IPS DF 19.7 (cell line): ENCODE results near the gene CIDEB.

Source experiments
- DNase-seq: peaks from one replicate; pipeline ENCODE4 v3.0.0-alpha.2; 2013; ENCODE audit warnings: low read depth, low spot score

The CIDEB gene

DNA sequence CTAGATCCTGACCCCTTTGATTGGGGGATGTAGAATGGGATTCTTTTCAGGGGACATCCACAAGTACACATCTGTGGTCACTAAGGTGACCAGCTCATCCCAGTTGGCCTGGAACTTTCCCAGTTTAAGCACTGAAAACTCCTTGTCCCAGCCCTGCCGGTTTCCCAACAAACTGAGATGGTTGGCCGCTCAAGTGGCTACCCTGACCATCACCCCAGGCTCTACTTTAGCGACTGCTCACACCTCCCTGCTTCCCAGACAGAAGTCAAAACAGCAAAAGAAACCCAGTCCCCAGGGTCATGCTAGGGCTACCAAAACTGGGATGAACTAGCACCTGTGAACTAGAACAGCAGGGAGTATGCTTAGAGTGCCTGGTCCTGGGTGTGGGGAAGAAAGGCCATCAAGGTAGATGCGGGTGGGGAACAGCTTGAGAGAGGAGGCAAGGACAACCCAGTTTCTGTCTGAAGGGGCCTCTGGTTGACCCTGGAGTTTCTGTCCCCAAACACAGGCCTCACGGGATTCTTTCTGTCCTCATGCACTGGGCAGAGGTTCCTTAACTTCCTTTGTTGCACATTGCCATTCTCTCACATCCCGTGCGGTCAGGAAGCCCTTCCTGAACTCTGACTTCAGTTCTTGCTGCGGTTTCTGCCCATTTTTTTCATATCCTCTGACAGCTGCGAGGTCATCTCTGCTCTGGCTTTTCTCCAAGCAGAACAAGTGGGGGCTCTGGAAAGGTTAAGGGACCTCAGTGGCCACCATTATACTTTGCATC lies 5.1 kb upstream of the CIDEB start:
- no peak for DNase-seq

- DNase-seq: no peak
These were observed 4.2 kb upstream of the CIDEB start for GRCh38 chr14:24311837-24312615.

- DNase-seq: no peak
These were observed 3.1 kb upstream of the CIDEB start, which contains the start of gene LTB4R for GRCh38 chr14:24310646-24311604. LTB4R (plus strand) TSS chr14:24311502; CDS start chr14:24315652, 4,150 bp downstream.

DNA sequence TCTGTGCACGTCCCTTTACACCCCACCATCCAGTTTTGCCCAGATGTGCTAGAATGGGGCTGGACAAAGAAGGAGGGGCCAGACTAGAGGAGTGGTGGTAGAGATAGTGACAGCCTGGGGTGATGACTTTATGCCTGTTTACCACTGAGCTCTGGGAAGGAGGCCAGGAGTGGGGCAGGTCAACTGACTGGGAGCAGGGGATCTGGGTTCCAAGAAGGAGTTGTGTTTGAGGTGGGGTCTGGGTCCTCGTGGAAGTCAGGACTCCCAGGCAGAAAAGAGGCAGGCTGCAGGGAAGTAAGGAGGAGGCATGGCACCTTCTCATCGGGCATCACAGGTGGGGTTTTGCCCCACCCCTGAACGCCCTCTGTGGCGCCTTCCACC lies 2.5 kb upstream of the CIDEB start:
- DNase-seq: no peak

DNA sequence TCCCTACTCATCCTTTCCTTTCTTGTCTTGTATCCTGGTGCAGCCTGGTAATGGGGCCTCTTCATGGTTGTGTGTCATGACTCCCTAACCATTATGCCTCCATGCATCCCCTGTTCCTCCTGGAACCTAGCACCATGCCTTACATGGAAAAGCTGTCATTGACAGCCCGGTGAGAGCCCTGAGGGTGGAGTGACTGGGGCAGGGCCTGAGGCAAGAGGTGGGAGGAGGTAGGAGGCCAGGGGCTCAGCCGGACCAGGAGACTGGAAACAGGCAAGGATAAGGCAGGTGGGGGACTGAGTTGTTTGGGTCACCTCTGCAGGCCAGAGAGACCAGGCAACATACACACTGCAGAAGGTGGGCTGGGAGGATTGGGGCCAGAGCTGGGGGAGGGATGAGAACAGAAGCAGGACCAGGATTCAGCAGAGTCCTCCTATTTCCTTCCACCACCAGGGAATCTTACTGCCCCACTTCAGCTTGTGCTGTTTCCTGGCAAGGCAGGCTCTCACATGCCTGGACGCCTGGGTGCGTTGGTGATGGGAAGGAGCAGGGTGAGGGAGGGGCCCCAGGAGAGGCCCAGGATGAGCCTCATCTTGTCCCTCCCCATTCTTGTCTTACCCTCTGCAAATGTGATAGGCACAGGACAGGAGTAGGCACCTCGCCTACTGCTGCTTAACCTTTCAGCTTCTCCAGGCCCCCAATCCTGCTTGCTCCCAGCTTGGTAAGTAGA lies 1.9 kb upstream of the CIDEB start, which contains the start of gene LTB4R2:
LTB4R2 (plus strand) TSS at position 603 of the 727 bp plus-strand sequence. CDS start 525 bp downstream, outside the sequence.
- DNase-seq: no peak

GRCh38 chr14:24308342-24309124 lies 756 bp upstream of the CIDEB start:
- no peak for DNase-seq

- DNase-seq: no peak
These were observed 612 bp downstream of the CIDEB start for GRCh38 chr14:24307156-24307574.

DNA sequence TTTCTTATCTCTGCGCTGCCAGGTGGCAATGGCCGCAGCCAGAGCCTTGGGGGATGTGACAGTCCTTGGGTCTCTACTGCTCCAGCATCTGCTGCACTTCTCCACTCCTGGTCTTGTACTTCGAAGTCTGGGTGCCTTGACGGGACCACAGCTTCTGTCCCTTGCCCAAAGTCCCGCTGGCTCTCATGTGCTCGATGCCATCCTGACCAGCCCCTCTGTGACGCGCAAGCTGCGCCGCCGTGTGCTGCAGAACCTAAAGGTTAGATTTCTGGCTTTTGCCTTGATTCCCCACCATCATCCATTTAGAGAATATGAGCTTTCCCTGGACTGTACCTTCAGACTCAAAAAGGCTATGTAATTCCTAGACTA lies 3.8 kb downstream of the CIDEB start:
- no peak for DNase-seq

DNA sequence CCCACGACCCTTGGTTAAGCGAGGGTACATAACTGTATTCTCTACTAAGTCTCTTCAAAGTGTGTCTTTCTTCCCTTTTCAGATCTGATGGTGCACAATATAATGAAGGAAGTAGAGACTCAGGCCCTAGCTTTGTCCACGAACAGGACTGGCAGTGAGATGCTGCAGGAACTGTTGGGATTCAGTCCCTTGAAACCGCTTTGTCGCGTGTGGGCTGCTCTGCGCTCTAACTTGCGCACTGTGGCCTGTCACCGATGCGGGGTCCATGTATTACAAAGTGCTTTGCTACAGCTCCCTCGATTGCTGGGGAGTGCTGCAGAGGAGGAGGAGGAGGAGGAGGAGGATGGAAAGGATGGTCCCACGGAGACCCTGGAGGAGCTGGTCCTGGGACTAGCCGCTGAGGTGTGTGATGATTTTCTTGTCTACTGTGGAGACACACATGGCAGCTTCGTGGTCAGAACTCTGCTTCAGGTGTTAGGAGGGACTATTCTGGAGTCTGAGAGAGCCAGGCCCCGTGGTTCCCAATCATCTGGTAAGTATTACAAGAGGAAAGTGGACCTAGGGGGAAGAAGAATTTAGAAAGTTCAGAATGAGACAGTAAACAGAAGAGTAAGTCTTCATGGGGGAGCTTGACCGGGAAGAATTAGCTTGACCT lies 7.3 kb downstream of the CIDEB start:
- no peak for DNase-seq

DNA sequence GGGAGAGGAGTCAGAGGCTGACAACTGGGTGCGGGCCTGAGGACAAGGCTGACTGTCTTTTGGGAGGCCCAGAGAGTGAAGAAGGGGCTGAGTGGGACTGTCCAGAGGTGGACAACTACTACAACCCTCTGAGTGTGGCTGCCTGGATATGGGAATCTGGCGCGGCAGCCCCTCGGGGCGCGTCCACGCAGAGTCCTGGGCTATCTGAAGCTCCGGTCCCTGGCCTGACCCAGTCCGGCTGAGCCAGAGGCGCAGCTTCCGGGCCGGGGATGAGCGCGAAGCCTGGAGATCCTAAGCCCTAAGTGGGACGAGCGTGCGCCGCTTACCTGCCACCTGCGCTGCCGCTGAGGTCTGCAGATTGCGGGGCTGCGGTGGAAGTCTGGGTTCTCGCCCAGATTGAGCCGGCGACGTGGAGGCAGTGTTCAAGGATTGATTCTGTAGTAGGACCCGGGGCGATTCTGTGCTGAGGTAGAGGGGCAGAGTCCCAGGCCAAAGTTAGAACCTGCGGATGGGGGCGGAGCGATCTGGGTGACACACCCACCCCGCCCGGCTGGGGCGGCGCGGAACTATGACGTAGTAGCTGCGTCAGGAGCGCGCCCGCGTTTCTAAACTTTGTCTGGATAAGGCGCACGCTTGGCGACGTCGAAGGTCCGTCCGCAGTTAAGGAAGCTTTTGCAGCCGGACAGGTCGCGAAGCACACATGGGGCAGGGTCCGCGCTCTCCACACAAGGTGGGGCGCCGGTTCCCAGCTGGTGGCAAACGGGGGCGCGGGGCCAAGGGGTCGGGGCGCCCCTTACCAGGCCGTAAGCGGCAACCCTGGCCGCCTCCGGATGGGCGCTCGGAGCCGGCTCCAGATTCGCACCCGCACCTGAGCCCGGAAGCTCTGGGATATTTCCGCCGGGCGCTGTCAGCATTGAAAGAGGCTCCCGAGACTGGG lies 8.3 kb downstream of the CIDEB start, which contains the start of the genes DHRS1 and NOP9:
DHRS1 (minus strand) TSS at position 526 of the 937 bp plus-strand sequence. CDS start 674 bp downstream, outside the sequence.
NOP9 (plus strand) TSS at position 596 of the 937 bp plus-strand sequence; CDS start at position 701, 105 bp downstream.
- DNase-seq: no peak

DNA sequence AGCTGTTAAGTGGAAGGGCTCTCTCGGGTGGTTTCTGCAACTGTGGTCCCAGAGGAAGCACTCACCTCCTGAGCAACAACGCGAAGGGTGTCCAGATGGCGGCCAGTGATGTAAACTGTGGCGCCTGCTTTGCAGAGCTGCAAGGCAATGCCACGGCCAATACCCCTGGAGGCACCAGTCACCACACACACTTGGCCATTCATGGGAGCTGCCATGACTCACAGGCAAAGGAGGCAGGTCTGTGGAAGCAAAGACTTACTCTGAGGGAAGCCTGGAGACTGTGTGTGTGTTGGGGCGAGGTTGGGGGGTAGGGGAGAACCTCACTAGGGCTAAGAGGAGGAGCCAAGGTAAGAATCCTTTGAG lies 8.9 kb downstream of the CIDEB start:
- DNase-seq: no peak

- DNase-seq: no peak
These were observed 10.4 kb downstream of the CIDEB start for GRCh38 chr14:24297190-24297964.

DNA sequence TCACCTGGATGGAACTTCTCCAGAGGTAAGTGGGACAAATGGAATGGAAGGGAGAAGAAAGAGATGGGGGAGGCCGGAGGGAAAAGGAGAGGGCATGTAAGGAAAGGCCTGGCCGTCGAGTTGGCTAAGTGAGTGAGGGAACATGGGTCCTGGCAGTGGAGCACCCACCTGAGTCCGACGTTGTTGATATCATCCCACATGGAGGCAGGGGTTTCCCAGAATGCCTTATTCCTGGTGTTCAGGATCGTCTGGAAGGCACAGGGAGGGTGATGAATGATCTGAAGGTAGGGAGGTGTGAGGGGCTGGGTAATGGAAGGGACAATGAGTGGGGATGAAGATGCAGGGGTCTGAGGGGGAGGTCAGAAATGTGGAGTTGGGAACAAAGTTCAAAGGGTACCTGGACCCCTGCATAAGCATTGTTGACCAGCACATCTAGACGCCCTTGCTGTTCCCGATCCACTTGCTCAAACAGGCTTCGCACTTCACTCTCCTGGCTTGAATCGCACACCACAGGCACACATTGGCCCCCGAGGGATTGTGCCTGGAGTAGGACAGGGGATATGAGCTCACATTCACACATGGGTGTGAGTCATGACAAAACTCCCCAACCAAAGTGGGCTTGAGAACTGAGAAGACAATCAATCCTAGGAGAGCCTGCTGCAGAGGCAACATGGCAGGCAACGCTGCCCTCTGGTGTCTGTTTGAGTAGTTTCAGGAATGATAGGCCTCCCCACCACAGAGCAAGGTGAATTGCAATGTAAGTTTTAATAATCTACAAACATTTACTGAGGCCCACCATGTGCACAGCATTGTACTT lies 11.2 kb downstream of the CIDEB start:
- DNase-seq: no peak

DNA sequence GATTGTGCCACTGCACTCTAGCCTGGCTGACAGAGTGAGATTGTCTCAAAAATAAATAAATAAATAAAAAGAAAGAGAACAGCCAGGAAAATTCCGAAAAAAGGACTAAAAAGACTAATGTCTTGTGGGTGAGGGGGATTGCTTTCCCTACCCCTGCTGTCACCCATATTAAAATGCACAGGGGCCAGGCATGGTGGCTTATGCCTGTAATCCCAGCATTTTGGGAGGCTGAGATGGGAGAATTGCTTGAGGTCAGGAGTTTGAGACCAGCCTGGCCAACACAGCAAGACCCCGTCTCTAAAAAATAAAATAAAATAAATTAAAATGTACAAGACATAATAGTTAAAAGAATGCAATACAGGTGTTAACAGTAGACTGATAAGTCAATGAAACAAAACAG lies 14.3 kb downstream of the CIDEB start:
- DNase-seq: no peak

DNA sequence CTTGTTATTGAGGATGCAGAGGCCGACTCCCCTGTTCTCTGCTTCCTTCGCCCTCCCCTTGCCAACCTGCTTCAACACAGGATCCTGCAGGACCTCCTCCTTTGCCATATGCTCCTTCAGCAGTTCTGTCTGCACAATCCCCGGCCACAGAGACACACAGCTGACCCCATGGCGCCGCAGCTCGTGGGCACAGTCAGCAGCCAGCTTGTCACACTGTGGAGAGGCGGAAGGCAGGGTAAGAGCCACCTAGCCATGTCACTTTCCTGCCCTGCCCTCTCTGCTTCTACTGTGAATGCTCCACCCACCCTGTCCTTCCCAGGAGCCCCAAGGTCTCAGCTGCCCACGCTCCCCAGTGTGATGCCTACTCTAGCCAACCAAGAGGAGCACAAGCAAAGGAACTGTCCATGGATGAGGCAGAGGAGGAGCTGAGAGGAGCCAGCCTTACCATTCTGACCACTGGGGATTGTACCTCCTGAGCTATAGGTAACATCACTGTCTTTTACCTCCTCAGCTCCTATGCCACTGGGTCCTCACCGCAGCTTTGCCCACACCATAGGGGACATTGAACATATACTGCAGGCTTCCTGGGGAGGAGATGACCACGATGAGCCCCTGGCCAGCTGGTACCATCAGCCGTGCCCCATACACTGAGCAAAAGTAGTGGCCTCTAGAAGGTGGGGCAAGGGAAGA lies 15.5 kb downstream of the CIDEB start:
- no peak for DNase-seq

DNA sequence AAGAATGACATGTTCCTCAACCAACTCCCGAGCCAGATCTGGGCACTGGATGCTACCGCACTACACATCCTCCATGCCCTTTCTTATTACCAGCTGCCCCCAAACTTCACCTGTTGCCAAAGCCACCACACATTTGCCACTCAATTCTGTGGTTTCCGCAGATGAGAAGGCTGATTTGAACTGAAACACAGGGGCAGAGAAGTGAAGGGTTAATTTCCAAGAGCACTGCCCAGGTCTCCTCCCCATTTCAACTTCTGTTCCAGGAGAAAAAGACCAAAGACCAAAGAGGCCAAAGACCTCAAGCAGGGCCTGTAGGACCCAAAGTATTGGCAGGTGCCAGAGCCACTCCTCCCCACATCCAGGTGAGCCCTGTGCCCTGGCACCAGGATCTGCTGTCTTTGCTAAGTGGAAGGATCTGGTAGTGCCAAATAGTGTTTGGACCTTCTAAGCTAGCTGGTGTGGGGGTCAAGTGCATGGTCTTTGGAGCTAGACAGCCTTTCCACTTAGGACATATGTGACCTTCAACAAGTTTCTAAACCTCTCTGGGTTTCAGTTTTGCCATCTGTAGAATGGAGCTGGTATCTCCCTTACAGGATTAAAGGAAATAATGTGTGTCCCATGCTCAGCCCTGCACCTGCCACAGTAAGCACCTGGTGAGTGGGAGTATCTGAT lies 16.2 kb downstream of the CIDEB start:
- no peak for DNase-seq
